Epithelial cell of proximal tubule (primary cell): ENCODE data around the gene LMF2. TPM values are rescaled to one million over a fixed set of nuclear protein-coding genes. Genes with fewer than 3 reads are reported as not detected.

Source experiments
- DNase-seq: peaks from one replicate; pipeline ENCODE4 v3.0.0-alpha.2; 2011; ENCODE audit warnings: low read depth
- H3K4me3 ChIP-seq: 2 replicates; pipeline ENCODE4 v1.5.1; 2011; ENCODE audit warnings: low read depth, mild to moderate bottlenecking, low read length
- CTCF ChIP-seq: conservative IDR thresholded peaks from 2 replicates; pipeline ENCODE4 v1.5.1; 2012; ENCODE audit warnings: low read depth, mild to moderate bottlenecking, low read length
- total RNA-seq: library from RNA; depleted of rRNA; stranded (reverse); fragments of >200 nt; gene quantifications from 2 replicates; pipeline ENCODE4 v1.2.3, GENCODE V29; 2015

Gene LMF2
- total RNA-seq, 1 donor from 2014 or later, result 69.2 TPM

GRCh38 chr22:50487290-50488005, 20.1 kb downstream of the LMF2 start:
- peak overlapping the region; percentile 58 for H3K4me3 ChIP-seq
- no peak for DNase-seq
- no peak for TF ChIP-seq CTCF

- no peak for DNase-seq
- H3K4me3 ChIP-seq, result peak within 1 kb of the TSS; percentile 58
- TF ChIP-seq CTCF, result no peak
Measured at GRCh38 chr22:50486561-50487289, 20.8 kb downstream of the LMF2 start, which contains the start of gene MIOX. Gene MIOX, plus strand, starts transcription at chr22:50486859. Its CDS starts 39 bp downstream, at chr22:50486898.

GRCh38 chr22:50485221-50486131, 22.0 kb downstream of the LMF2 start:
- H3K4me3 ChIP-seq, result no peak overlapping the region
- TF ChIP-seq CTCF, result peak; percentile 24
- DNase-seq, result no peak

- peak overlapping the region; percentile 16 for H3K4me3 ChIP-seq
- DNase-seq, result no peak
Measured at GRCh38 chr22:50483977-50484853, 23.3 kb downstream of the LMF2 start.

GRCh38 chr22:50483556-50483955, 23.9 kb downstream of the LMF2 start:
- no peak for DNase-seq
- no peak for TF ChIP-seq CTCF
- H3K4me3 ChIP-seq, result peak overlapping the region; percentile 16

More at GRCh38 chr22:50483977-50484853, 23.3 kb downstream of the LMF2 start:
- TF ChIP-seq CTCF, result no peak

GRCh38 chr22:50483106-50483505, 24.4 kb downstream of the LMF2 start:
- TF ChIP-seq CTCF, result no peak
- peak overlapping the region; percentile 70 for H3K4me3 ChIP-seq
- no peak for DNase-seq
